Measurements from ENCODE around the gene CDC14A. TPM values are rescaled to one million over a fixed set of nuclear protein-coding genes. Genes with fewer than 3 reads are reported as not detected.

Gene CDC14A
- polyA plus RNA-seq, 1 donor from 2014 or later = 2.7 TPM

DNA sequence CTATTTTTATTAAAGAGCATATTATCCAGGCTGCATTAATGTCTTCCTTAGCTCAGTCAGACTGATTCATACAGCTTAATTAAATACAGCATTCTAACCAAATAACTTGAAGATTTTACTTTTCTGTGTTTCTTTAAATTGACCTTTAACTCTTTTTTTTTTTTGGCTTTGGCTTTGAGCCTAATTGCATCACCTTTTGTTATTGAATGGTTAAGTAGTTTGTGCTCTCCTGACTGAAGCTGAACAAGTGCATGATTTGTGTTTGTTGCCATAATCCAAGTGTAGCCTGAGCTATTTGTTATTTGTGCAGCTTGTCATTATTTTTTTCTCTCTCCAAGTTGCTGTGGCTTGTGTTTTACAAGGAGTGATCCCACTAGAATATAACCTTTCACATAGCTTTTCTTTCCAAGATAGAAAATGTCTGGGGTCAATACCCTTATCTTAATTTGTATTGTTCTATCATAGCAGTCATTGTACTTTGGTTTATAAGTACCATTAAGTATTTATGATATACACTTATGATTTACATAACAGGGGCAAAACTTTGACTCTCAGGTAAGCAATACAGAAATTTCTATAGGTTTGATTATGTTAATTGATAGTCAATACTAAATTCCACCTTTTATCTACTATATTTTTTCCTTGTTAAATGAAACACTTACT lies 31.6 kb downstream of the CDC14A start:
- Histone ChIP-seq H3K27me3 (ENCODE audit: insufficient read depth, low read depth, low read length) (no peaks in the 10 kb centered on the region), H3F3A (ENCODE audit: insufficient read depth, low read length, poor library complexity, severe bottlenecking) (no peaks in the 10 kb centered on the region), H3K4me3 (ENCODE audit: low read length) (no peak overlapping the region), H3K9ac (ENCODE audit: low read length) (no peak overlapping the region), H4K20me1 (ENCODE audit: insufficient read depth) (no peaks in the 10 kb centered on the region), H3K36me3 (ENCODE audit: insufficient read depth, low read length) (no peaks in the 10 kb centered on the region), H3K27ac (ENCODE audit: low read length) (no peak overlapping the region), H3K4me2 (ENCODE audit: low read length) (no peak overlapping the region), H2AFZ (ENCODE audit: low read depth, low read length) (no peak overlapping the region), H3K9me2 (ENCODE audit: insufficient read depth, low read length) (no peaks in the 10 kb centered on the region), H3K79me2 (replicated peaks; ENCODE audit: insufficient read depth, low read length) (no peaks in the 10 kb centered on the region), H3K9me3 (ENCODE audit: low read length) (no peaks in the 10 kb centered on the region)
- TF ChIP-seq POLR2AphosphoS5 (IDR thresholded peaks at IDR 0.05) = no peak
- TF ChIP-seq, protein P1, sequence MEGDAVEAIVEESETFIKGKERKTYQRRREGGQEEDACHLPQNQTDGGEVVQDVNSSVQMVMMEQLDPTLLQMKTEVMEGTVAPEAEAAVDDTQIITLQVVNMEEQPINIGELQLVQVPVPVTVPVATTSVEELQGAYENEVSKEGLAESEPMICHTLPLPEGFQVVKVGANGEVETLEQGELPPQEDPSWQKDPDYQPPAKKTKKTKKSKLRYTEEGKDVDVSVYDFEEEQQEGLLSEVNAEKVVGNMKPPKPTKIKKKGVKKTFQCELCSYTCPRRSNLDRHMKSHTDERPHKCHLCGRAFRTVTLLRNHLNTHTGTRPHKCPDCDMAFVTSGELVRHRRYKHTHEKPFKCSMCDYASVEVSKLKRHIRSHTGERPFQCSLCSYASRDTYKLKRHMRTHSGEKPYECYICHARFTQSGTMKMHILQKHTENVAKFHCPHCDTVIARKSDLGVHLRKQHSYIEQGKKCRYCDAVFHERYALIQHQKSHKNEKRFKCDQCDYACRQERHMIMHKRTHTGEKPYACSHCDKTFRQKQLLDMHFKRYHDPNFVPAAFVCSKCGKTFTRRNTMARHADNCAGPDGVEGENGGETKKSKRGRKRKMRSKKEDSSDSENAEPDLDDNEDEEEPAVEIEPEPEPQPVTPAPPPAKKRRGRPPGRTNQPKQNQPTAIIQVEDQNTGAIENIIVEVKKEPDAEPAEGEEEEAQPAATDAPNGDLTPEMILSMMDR (IDR thresholded peaks at IDR 0.05; ENCODE audit: poor library complexity, severe bottlenecking) = no peak
- no peak for TF ChIP-seq EP300 (conservative IDR thresholded peaks at IDR 0.05; ENCODE audit: poor library complexity, severe bottlenecking)
- no peak for TF ChIP-seq RAD21 (conservative IDR thresholded peaks at IDR 0.05)
- TF ChIP-seq TAF1 (IDR thresholded peaks at IDR 0.05; ENCODE audit: low read depth) = no peak
- no peak for TF ChIP-seq EZH2 (IDR thresholded peaks at IDR 0.05; ENCODE audit: borderline replicate concordance, insufficient read depth, low read length, poor library complexity, severe bottlenecking)
- TF ChIP-seq MXI1 (conservative IDR thresholded peaks at IDR 0.05; ENCODE audit: poor library complexity, severe bottlenecking) = no peak
- TF ChIP-seq SMC3 (conservative IDR thresholded peaks at IDR 0.05; ENCODE audit: poor library complexity) = no peak
- TF ChIP-seq, protein P2, sequence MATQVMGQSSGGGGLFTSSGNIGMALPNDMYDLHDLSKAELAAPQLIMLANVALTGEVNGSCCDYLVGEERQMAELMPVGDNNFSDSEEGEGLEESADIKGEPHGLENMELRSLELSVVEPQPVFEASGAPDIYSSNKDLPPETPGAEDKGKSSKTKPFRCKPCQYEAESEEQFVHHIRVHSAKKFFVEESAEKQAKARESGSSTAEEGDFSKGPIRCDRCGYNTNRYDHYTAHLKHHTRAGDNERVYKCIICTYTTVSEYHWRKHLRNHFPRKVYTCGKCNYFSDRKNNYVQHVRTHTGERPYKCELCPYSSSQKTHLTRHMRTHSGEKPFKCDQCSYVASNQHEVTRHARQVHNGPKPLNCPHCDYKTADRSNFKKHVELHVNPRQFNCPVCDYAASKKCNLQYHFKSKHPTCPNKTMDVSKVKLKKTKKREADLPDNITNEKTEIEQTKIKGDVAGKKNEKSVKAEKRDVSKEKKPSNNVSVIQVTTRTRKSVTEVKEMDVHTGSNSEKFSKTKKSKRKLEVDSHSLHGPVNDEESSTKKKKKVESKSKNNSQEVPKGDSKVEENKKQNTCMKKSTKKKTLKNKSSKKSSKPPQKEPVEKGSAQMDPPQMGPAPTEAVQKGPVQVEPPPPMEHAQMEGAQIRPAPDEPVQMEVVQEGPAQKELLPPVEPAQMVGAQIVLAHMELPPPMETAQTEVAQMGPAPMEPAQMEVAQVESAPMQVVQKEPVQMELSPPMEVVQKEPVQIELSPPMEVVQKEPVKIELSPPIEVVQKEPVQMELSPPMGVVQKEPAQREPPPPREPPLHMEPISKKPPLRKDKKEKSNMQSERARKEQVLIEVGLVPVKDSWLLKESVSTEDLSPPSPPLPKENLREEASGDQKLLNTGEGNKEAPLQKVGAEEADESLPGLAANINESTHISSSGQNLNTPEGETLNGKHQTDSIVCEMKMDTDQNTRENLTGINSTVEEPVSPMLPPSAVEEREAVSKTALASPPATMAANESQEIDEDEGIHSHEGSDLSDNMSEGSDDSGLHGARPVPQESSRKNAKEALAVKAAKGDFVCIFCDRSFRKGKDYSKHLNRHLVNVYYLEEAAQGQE (IDR thresholded peaks at IDR 0.05; ENCODE audit: borderline replicate concordance) = no peak

DNA sequence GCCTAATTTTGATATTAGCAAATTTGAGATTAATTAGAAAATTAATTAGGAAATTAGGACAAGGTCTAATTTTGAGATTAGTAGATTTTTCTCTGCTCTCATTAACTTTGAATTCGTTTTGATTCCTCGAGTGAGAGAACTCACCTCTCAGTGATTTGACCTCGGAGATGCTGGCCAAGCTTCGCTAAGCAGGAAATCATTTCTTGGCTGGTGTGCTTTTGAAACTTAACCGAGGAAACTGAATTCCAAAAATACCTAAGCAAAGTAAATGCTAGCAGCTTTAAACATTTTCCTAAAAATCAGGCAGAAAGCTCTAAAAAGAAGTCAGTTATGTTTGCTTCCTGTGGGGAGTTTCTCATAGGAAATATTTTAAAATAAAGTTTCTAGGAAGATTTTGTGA lies 34.9 kb downstream of the CDC14A start:
- Histone ChIP-seq H3K9me2 (ENCODE audit: insufficient read depth, low read length) (no peaks in the 10 kb centered on the region), H3K4me3 (ENCODE audit: low read length) (no peak overlapping the region), H3F3A (ENCODE audit: insufficient read depth, low read length, poor library complexity, severe bottlenecking) (no peaks in the 10 kb centered on the region), H3K36me3 (ENCODE audit: insufficient read depth, low read length) (no peaks in the 10 kb centered on the region), H3K27ac (ENCODE audit: low read length) (no peak overlapping the region), H3K27me3 (ENCODE audit: insufficient read depth, low read depth, low read length) (no peaks in the 10 kb centered on the region), H4K20me1 (ENCODE audit: insufficient read depth) (no peaks in the 10 kb centered on the region), H3K79me2 (replicated peaks; ENCODE audit: insufficient read depth, low read length) (no peaks in the 10 kb centered on the region), H3K9ac (ENCODE audit: low read length) (no peak overlapping the region), H2AFZ (ENCODE audit: low read depth, low read length) (no peak overlapping the region), H3K4me2 (ENCODE audit: low read length) (no peak overlapping the region), H3K9me3 (ENCODE audit: low read length) (no peaks in the 10 kb centered on the region)
- TF ChIP-seq POLR2AphosphoS5 (IDR thresholded peaks at IDR 0.05) (no peak), EP300 (conservative IDR thresholded peaks at IDR 0.05; ENCODE audit: poor library complexity, severe bottlenecking) (no peak)
- TF ChIP-seq, protein P2 (IDR thresholded peaks at IDR 0.05; ENCODE audit: borderline replicate concordance) = no peak
